HL-60/S4 treated with retinoic acid at 250 ng/mL for 4 days and 3 days (cell line): Measurements from ENCODE around the gene ADPRM.
"Not testable (repeated sequence)": the region's sequence is repeated elsewhere in the genome, so short reads cannot be mapped to it uniquely, and the experiment has no call there.

ENCODE experiments used
- in situ Hi-C: fragments of 300-500 bp; cut with MboI; formaldehyde crosslinking; loops from 2 replicates; pipeline ENCODE4 v1.7.0; 2022; ENCODE audit warnings: low sequenced_read_pairs

Gene ADPRM, protein sequence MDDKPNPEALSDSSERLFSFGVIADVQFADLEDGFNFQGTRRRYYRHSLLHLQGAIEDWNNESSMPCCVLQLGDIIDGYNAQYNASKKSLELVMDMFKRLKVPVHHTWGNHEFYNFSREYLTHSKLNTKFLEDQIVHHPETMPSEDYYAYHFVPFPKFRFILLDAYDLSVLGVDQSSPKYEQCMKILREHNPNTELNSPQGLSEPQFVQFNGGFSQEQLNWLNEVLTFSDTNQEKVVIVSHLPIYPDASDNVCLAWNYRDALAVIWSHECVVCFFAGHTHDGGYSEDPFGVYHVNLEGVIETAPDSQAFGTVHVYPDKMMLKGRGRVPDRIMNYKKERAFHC

DNA sequence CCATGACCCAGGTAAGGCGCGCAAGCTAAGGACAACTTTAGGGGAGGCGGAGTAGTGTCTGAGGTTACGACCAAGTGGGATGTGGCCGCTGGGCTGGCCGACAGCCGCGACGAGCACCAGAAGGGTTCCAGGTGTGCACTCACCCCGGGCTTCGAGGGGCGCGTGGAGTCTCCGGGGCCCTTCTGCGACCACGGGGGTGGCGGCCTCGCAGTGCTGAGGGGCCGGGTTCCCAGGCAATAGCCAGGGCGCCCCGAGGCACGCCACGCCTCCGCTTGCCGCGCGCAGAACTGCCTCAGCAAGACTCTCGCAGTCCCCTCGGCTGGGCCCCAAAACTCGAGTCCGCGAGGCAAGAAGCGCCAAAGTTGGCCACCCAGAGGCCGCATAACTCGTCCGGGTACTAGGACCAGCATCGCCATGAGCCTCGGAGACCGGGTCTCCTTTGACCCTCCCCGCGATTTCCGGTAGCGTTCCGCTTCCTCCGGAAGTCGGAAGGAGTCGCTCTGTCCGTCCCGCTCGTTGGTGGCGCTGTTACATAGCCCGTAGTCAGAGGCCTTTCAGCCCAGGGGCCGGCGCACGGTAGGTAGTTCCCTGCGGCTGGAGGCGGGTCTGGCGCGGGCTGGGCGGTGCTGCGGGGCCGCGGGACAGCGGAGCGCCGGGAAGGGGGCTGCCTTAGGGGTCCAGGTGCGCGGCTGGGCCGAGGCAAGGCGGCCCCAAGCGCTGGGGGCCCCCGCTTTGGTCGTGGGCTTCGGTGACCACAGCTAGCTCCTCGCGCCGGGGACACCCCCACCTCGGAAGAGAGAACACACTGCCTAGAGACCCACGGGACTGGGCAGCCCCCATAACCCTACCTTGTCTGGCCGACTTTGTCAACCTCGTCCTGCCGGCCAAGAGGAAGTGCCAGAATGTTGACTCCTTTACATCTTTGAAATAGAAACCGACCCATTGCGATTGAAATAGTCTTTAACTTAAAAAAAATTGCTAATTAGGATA is at the start of gene ADPRM, which contains the start of gene SCO1:
Gene ADPRM, plus strand, starts transcription at position 503 of the 990 bp plus-strand sequence. CDS start 7,333 bp downstream, outside the sequence.
Gene SCO1, minus strand, starts transcription at position 442 of the 990 bp plus-strand sequence. Its CDS starts 26 bp downstream, at position 416.
- in situ Hi-C loops = no loop called here

DNA sequence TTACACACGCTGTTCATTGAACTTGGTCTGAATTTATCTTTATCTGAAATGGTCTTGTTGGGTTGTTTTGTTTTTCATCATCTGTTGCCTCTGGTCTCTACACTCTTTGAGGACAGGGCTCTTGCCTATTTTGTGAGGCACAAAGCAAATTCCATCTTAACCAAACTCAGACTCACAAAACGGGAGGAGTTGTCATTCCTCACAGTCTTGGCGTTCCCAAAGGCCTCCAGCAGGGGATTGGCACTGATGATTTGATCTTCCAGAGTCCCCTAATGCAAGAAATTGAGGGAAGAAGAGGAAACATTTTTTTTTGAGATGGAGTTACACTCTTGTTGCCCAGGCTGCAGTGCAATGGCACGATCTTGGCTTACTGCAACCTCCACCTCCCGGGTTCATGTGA is 49.0 kb upstream of the ADPRM start:
- in situ Hi-C loops = no loop called here

DNA sequence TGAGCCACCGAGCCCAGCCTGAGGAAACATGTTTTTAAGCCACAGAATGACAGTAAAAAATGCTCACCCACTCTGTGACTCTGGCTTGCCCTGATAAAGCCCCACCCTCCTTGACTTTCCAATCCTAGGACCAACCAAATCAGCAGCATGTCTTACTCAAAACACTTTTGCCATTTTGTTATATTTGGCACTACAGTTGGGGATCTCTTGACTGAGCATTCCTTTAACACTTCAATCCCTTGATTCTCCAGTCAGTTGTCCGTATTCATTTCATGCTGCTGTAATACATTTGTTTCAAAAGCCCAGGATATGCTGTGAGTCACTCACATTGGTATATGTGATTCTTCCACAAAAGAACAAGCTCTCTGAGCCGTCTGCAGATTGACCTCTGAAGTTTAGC is 48.4 kb upstream of the ADPRM start:
- in situ Hi-C loops = no loop called here

DNA sequence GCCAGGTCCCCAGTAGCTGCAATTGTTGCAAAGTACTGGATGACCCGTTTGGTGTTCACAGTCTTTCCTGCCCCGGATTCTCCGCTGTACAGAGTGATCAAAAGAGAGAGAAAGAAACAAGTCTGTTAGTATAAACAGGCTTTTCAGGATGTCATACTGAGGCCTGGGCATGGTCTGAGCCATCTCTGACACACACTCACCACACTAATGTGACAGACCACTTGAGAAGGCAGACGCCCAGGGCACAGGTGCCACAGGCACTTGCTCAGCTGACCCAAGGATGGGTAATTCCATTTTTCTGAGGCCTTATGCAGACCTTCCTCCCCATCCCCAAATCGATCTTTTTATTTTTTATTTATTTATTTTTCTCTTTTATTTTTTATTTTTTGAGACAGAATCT is 47.8 kb upstream of the ADPRM start:
- in situ Hi-C loops = no loop called here

DNA sequence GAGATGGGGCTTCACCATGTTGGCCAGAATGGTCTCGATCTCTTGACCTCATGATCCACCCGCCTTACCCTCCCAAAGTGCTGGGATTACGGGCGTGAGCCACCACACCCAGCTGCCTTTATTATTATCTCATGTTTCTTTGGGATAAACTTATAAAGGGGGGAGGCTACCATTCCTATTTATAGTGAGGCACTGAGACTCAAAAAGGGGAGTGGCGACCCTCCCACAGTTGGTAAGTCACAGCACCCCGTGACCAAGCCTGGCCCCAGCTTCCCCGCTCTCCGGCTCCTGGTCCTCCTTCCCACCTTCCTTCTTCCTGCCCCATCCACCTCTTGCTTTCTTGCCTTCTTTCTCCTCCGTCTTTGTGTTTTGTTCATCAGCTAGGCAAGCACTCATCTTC is 45.5 kb upstream of the ADPRM start:
- in situ Hi-C loops = no loop called here

DNA sequence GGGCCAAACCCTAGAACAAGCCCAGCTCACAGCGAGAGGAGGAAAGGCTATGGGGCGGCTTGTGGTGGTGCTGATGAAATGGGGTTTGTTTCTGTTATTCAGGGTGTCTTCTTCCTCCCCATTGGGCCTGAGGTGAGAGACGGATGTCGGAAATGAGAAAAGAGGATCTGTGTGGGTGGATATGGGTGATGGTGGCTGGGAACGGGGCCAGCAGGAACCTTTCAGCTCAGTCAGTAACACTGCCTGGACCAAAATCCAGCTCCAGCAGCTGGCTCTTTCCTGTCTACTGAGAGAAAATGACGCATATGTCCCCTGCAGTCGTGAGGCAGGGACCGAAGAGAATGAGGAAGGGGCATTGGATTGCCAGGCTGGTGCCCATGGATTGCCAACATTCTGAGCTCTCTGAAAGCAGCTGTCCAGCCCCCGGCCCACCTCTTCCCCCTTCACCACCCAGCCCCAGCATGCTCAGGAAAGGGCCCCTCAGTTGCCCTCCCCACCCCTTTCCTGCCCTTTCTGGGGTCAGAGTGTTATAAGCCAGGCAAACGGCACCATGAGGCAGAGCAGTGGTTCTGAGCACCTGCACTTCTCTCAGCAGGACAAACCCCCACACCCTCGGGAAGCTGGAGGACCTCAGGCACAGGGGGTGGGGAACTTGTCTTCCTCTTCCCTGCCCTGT is 44.3 kb upstream of the ADPRM start:
- in situ Hi-C loops = no loop called here

DNA sequence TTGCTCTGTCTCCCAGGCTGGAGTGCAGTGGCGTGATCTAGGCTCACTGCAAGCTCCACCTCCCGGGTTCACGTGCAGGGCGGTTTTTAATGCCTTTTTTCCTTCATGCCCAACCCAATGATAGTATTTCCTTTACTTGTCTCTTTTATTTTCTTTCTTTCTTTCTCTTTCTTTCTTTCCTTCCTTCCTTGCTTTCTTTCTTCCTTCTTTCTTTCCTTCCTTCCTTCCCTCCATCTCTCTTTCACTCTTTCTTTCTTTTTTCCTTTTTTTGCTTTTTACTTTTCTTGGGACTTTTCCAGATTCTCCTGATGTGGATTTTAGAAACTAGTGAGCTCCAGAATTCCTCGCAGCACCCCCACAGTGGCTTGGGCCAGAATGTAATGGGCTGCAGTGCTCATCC is 43.4 kb upstream of the ADPRM start:
- in situ Hi-C loops = no loop called here

DNA sequence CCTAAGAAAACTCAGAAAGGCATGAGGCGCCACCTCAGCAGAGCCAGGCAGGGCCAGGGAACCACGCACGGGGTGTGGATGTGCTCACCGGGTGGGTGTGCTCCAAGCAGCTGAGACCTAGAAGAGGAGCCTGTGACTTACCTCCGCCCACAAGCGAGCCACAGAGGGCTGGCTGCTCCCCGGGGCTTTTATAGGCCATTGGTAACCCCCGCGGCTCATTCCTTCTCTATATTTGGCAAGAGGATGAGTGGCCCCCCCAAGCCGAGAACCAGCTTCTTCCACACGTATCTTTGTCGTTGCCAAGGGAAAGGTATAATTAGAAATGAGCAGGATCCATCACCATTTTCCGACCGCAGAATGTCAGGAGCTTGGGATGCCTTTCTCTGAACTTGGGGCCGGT is 40.2 kb upstream of the ADPRM start, which contains the start of gene MYH3:
Gene MYH3, minus strand, starts transcription at position 162 of the 400 bp plus-strand sequence. CDS start 2,245 bp downstream, outside the sequence.
- in situ Hi-C loops = no loop called here

DNA sequence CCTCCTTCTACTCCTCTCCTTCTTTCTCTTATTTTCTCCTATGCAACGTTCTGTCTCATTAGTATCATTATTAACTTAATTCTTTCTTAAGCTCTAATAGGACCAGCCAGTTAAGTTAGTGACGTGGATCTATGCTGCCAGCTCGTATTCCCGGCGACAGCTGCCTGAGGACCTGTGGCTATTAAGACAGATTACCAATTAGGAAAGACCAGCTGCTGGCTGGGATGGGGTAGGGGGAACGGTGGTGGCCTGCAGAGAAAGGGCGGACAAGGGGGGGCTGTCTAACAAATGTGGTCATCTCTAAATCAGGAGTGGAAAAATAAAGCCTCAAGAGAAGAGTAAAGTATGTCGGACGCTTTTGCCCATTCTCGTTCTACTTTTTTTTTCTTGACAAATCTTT is 39.5 kb upstream of the ADPRM start:
- in situ Hi-C loops = no loop called here

DNA sequence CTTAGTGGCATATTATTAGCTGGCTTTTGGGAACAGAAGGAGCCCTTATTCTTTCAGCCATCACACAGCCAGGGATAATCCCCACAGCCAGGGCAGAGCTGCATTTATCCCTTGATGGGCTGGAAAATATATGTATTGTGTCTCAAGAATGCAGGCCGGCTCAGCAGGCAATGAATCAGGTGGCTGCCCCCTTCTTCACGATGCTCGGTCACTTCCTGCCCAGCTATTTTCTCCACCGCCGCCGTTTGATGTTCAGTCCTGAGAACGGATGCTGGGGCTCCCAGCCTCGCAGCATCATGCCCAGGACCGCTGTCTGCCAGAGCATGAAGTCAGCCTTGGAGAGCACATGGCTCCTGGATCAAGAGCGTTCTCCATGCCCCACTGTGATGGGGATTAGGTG is 36.0 kb upstream of the ADPRM start:
- in situ Hi-C loops = no loop called here

DNA sequence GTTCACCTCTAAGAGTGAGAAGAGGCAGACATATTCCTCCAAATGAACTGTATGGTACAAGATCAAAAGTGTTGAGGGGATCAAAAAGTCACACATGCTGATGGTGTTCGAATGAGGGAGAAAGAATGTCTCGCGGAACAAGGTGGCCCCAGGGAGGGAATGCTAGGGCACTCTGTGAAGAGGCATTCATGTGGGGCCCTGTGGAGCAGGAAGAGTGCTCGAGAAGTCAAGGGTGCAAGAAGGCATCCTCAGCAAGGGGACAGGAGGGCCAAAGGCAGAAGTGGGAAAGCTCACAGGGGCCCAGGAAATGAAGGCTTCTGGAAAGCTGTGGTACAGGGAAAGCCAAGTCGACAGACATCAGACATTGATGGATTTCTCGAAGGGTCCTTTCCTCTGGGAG is 34.2 kb upstream of the ADPRM start:
- in situ Hi-C loops = no loop called here

DNA sequence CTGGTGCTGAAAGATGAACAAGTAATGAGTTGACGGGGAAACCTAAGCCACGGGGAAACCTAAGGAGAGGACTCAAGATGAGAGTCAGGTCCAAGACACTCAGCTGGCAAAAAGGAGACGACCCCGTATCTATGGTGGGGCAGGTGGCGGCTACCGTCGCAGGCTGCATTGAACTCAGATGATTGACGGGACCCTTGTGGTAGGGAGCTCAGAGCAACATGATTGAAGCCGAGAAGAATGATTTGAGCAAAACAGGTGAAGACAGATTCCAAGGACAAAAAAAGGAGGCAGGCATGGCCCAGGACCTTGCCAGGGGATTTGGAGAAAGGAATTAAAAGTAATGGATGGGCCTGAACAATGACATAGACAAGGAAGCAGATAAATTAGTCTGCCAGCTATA is 32.8 kb upstream of the ADPRM start:
- in situ Hi-C loops = no loop called here

DNA sequence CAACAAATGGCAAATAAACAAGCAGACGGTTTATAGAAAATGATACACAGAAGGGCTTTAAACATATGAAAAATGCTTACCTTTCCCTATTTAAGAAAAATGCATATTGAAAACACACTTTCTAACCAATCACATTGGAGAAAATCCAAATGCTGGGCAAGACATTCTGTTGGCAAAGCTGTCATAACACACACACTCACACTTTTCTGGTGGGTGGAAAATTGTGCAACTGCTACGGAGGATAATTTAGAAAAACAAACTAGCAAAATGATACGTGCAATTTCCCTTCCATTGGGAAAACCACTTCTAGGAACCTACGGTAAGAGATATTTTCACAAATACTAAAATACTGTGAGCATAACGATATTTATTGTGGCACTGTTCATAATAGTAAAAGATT is 30.5 kb upstream of the ADPRM start:
- in situ Hi-C loops = no loop called here

DNA sequence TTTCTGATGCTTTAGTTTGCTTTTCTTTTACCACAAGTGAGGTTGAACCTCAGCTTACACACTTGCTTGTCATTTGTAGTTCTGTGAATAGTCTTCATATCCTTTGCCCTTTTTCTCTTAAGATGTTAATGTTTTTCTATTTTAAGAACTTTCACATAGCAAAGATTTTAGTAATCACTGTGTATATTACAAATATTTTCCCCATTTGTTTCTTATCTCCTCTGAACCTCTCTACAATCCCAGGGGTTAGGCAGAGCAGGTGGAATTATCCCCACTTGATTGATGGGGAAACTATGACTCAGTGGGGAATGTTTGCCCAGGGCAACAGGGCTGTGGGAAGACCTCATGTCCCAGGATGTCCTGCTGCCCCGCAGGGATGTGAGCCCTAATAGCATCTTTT is 28.6 kb upstream of the ADPRM start:
- in situ Hi-C loops = no loop called here

DNA sequence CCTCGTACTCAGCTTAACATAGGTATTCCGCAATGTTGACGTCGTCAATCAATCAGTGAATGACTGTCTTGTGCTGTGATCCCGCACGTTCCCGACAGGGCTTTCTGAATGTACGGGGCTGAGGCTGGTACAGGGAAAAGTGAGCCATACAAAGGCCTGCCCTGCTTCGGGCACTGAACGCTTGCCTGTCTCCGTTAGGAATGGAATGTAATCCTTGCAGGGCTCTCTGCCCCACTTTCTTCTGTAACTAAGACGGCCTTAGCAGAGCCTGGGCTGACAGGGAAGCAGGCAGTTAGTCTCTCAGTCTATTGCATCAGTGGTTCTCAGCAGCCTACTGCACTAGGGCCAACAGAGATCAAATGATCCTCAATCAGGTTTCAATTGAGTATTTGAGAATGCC is 24.1 kb upstream of the ADPRM start:
- in situ Hi-C loops = no loop called here

DNA sequence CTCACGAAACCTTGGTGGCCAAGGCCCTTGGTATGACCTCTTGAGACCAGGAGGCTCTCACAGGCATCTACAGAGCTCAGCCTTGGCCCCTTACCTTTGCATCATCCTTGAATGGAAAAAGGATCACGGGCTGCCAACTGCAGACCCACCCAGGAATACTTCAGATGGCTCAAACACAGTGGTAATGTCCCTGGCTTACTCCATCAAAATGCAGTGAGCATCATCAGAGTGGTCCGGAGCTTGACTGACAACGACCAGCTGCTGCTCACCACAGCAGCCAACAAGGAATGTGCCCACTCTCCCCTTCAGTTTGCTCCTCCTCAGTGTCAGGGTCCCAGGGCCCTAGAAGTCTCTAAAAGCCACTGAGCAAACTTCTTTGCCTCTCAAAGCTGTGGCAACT is 22.7 kb upstream of the ADPRM start:
- in situ Hi-C loops = no loop called here

DNA sequence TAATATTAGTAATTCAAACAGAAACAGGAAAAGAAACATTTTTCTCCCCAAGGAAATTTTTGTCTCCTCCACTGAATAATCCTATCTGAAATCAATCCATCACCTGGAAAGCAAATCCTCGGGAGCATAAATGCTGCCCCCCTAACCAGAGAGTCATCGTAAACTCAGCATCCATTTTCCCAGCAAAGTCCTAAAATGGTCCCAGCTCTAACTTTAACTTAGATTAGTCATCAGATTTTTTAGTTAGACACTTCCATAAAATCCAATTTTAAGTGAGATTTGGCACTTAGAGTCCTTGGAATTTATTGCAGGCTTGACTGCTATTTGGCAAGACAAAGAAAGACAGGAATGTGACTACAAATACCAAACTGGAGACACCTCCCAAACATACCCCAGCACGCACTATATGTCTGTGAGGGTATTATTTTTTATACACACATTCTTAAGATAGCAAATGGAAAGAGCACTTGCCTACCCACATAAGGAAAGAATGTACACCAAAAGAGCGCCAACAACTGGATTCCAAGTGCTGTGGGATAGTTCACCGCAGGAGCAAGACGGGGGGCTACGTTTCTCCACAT is 15.4 kb upstream of the ADPRM start:
- in situ Hi-C loops = no loop called here

DNA sequence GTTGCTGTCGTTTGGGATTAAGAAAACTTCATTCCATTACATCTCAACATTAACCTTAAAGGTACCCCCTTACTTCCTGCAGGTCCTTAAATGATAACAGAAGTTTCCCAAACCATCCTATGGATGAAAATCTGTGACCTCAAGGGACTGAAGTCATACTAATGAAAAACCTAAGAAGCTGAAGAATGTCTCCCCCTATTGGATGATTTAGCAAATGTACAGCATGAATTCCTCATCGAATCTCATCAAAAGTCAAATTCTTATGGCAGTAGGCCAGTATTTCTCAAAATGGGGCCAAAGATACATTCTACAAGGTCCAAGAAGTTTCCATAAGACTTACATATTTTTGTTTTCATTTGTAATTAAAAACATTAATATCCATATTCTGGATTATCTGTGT is 13.5 kb upstream of the ADPRM start:
- in situ Hi-C loops = no loop called here

DNA sequence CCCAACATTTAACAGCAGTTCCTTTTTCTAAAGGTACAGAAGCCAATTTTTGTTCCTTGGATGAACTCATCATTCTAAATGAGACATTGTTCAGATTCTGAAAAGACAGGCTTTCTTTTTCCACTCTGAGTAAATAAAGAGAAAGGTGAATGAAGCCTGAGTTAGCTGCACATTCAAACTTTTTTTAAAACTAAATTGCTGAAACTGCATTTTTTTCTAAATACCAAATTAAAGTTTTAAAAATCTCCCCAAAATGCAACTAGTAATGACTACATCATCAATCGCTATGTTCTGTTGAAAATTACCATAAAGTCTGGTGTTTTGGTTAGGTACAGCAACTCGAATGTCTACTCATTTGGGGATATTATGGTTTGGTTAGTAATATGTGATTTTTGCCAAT is 9.9 kb upstream of the ADPRM start:
- in situ Hi-C loops = no loop called here

DNA sequence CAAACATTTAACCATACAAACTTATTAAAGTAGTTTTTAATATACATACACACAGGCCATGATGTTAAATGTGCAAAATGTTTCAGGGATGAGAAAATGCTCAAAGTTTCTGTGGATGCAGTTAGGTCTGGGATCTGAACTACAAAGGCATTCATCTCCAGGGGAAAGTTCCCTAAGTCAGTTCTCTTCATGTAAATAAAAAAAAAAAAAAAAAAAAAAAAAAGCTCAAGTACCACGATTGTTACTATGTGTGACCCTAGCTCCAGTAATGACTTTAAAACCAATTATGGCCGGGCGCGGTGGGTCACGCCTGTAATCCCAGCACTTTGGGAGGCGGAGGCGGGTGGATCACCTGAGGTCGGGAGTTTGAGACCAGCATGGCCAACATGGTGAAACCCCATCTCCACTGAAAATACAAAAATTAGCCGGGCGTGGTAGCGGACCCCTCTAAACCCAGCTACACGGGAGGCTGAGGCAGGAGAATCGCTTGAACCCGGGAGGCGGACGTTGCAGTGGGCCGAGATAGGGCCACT is 1.5 kb upstream of the ADPRM start:
- in situ Hi-C loops = not testable (repeated sequence)
